Ramos (cell line): ENCODE results near the gene HNRNPCL2.
"Not testable (repeated sequence)": the region's sequence is repeated elsewhere in the genome, so short reads cannot be mapped to it uniquely, and the experiment has no call there.

Source experiments
- in situ Hi-C: fragments of 300-500 bp; cut with MboI; formaldehyde crosslinking; loops from one replicate; pipeline ENCODE4 v1.14.3; 2022; ENCODE audit warnings: low sequenced_read_pairs; ENCODE audit not compliant: unreplicated experiment

The HNRNPCL2 gene

GRCh38 chr1:13116754-13117153, at the start of gene HNRNPCL2:
HNRNPCL2 (minus strand) TSS chr1:13116854; CDS start chr1:13116400, 454 bp downstream.
- in situ Hi-C loops: not testable (repeated sequence)

GRCh38 chr1:13165531-13165930, 48.9 kb upstream of the HNRNPCL2 start, which contains the start of gene HNRNPCL4:
HNRNPCL4 (minus strand) TSS chr1:13165631; CDS start chr1:13165467, 164 bp downstream.
- in situ Hi-C loops: not testable (repeated sequence)

- in situ Hi-C loops: not testable (repeated sequence)
Measured at GRCh38 chr1:13155909-13156308, 39.3 kb upstream of the HNRNPCL2 start, which contains the start of gene PRAMEF26. PRAMEF26 (minus strand) TSS chr1:13156009; CDS start chr1:13153095, 2,914 bp downstream.

DNA sequence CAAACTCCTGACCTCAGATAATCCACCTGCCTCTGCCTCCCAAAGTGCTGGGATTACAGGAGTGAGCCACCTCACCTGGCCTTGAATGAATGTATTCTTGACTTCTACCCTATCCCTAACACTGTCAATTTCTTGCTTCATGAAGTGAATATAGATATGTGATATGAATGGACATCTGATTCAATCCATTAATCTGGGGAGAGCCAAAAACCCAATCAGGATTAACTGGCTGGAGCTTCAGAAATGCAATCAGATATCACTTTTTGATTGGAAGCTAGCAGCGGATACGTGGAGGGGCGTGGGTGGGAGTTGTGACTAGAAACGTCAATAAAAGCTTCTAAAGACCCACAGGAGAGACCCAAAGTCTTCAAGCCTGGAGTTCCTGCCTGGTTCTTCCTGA, 46.2 kb downstream of the HNRNPCL2 start, which contains the start of gene PRAMEF25:
Gene PRAMEF25, plus strand, starts transcription at position 301 of the 400 bp plus-strand sequence. CDS start 2,920 bp downstream, outside the sequence.
- in situ Hi-C loops: not testable (repeated sequence)
